SK-N-SH (cell line): Measurements from ENCODE around the gene GRIN2A. TPM values are rescaled to one million over a fixed set of nuclear protein-coding genes. Genes with fewer than 3 reads are reported as not detected.

ENCODE experiments used
- polyA plus RNA-seq, 3 experiments: library from polyadenylated mRNA; depleted of rRNA; stranded (reverse); fragments of >200 nt; gene quantifications; 2 replicates each; pipeline ENCODE4 v1.2.3, GENCODE V29; 2012
- small RNA-seq, 7 experiments: library from RNA; depleted of rRNA; stranded (forward); fragments of <200 nt; gene quantifications; one replicate each; pipeline ENCODE3, GENCODE V24; 2012

Gene GRIN2A
- polyA plus RNA-seq, 1 of the 3 experiments (the other 2 are of a cell fraction): not detected

Small RNAs within 50 kb of the gene (small RNA-seq; reads per million reads assigned to genes)
- gene RN7SL493P: 0 reads per million in 7 experiments

Other genes starting within 250 kb of the GRIN2A start
- gene ATF7IP2, start 203.6 kb upstream of the GRIN2A start, polyA plus RNA-seq (2012; rRNA removed): 0.28 and 0.35 TPM in 2 replicates